Activated T-helper 1 cell treated with Interleukin-2 at 50 U/mL for 16 hours (primary cell): ENCODE results near the gene ARHGAP22.

Experiments used
- DNase-seq: peaks from one replicate; pipeline ENCODE4 v3.0.0-alpha.2; 2020; ENCODE audit warnings: low read depth

The ARHGAP22 gene

GRCh38 chr10:48607356-48608278 lies 2.7 kb upstream of the ARHGAP22 start:
- DNase-seq = no peak

- DNase-seq = no peak
Measured at GRCh38 chr10:48606530-48607355, 1.9 kb upstream of the ARHGAP22 start.

- DNase-seq = no peak
Measured at GRCh38 chr10:48605786-48606529, 1.1 kb upstream of the ARHGAP22 start.

- no peak for DNase-seq
Measured at GRCh38 chr10:48604039-48604990, 558 bp downstream of the ARHGAP22 start.

GRCh38 chr10:48603421-48604038 lies 1.3 kb downstream of the ARHGAP22 start:
- no peak for DNase-seq

GRCh38 chr10:48602401-48603135 lies 2.3 kb downstream of the ARHGAP22 start:
- no peak for DNase-seq

- DNase-seq = no peak
Measured at GRCh38 chr10:48601789-48602188, 3.1 kb downstream of the ARHGAP22 start.

- no peak for DNase-seq
Measured at GRCh38 chr10:48600645-48601505, 4.0 kb downstream of the ARHGAP22 start.

GRCh38 chr10:48599830-48600134 lies 5.1 kb downstream of the ARHGAP22 start:
- DNase-seq = no peak

GRCh38 chr10:48598936-48599829 lies 5.7 kb downstream of the ARHGAP22 start:
- no peak for DNase-seq

- DNase-seq = no peak
Measured at GRCh38 chr10:48598243-48598935, 6.5 kb downstream of the ARHGAP22 start.

- no peak for DNase-seq
Measured at GRCh38 chr10:48595539-48595932, 9.3 kb downstream of the ARHGAP22 start.

GRCh38 chr10:48594803-48595538 lies 9.9 kb downstream of the ARHGAP22 start:
- DNase-seq = no peak

GRCh38 chr10:48594371-48594770 lies 10.5 kb downstream of the ARHGAP22 start:
- DNase-seq = no peak

GRCh38 chr10:48592346-48592745 lies 12.5 kb downstream of the ARHGAP22 start:
- no peak for DNase-seq

- DNase-seq = no peak
Measured at GRCh38 chr10:48590945-48591344, 13.9 kb downstream of the ARHGAP22 start.

GRCh38 chr10:48589266-48589665 lies 15.6 kb downstream of the ARHGAP22 start:
- DNase-seq = no peak
